WTC11 (cell line): ENCODE measurements around the gene WSCD1. TPM values are rescaled to one million over a fixed set of nuclear protein-coding genes. Genes with fewer than 3 reads are reported as not detected.

Experiments used
- ATAC-seq: fragments of 200-7000 bp; cut with Tn5 transposase; 2 replicates; pipeline ENCODE4 v1.10.0; 2021; ENCODE audit warnings: mild to moderate bottlenecking, moderate library complexity
- CTCF ChIA-PET: fragments of 300-600 bp; sonication (Branson Sonifier 250); formaldehyde crosslinking; loops from one replicate; lab custom pipeline; 2021; ENCODE audit warnings: antibody characterized with exemption; lab: Charles Lee
- POLR2A ChIA-PET: fragments of 350-600 bp; sonication (Branson Sonifier 250); formaldehyde crosslinking; loops from one replicate; lab custom pipeline; 2021; ENCODE audit warnings: antibody characterized with exemption; lab: Charles Lee
- DNase-seq: peaks from one replicate; pipeline ENCODE4 v3.0.0; 2021; ENCODE audit warnings: low spot score
- H3K27ac Mint-ChIP-seq: 2 replicates; pipeline ENCODE4 v1.8.0; 2021; ENCODE audit warnings: mixed read lengths
- H3K27me3 Mint-ChIP-seq: 2 replicates; pipeline ENCODE4 v1.8.0; 2021; ENCODE audit warnings: low read depth, mild to moderate bottlenecking, moderate library complexity, mixed read lengths
- H3K36me3 Mint-ChIP-seq: 2 replicates; pipeline ENCODE4 v1.8.0; 2021; ENCODE audit warnings: mixed read lengths
- H3K4me1 Mint-ChIP-seq: 2 replicates; pipeline ENCODE4 v1.8.0; 2022; ENCODE audit warnings: mixed read lengths
- H3K4me3 Mint-ChIP-seq: 2 replicates; pipeline ENCODE4 v1.8.0; 2021; ENCODE audit warnings: mild to moderate bottlenecking, moderate library complexity, mixed read lengths
- H3K9me3 Mint-ChIP-seq: 2 replicates; pipeline ENCODE4 v1.8.0; 2021; ENCODE audit warnings: mixed read lengths
- ARID4B ChIP-seq: sonication (generic); formaldehyde crosslinking; IDR thresholded peaks from 2 replicates; pipeline ENCODE4 v1.8.0; 2023; ENCODE audit warnings: missing genetic modification reagents, mild to moderate bottlenecking, borderline replicate concordance
- ATF3 ChIP-seq: sonication (generic); formaldehyde crosslinking; conservative IDR thresholded peaks from 2 replicates; pipeline ENCODE4 v1.8.1; 2022; ENCODE audit warnings: mild to moderate bottlenecking, missing genetic modification reagents
- CBFB ChIP-seq: sonication (generic); formaldehyde crosslinking; IDR thresholded peaks from 2 replicates; pipeline ENCODE4 v1.8.1; 2022; ENCODE audit warnings: mild to moderate bottlenecking, low read depth, missing genetic modification reagents
- E2F1 ChIP-seq: sonication (generic); formaldehyde crosslinking; IDR thresholded peaks from 2 replicates; pipeline ENCODE4 v1.8.0; 2022; ENCODE audit warnings: mild to moderate bottlenecking, missing genetic modification reagents
- E2F5 ChIP-seq: sonication (generic); formaldehyde crosslinking; IDR thresholded peaks from 2 replicates; pipeline ENCODE4 v1.8.1; 2022; ENCODE audit warnings: mild to moderate bottlenecking, moderate library complexity, missing genetic modification reagents
- ELF4 ChIP-seq: sonication (generic); formaldehyde crosslinking; IDR thresholded peaks from 2 replicates; pipeline ENCODE4 v1.8.1; 2022; ENCODE audit warnings: low read depth, mild to moderate bottlenecking, moderate library complexity, missing genetic modification reagents
- ESRRA ChIP-seq: sonication (generic); formaldehyde crosslinking; IDR thresholded peaks from 2 replicates; pipeline ENCODE4 v1.8.1; 2022; ENCODE audit warnings: mild to moderate bottlenecking, missing genetic modification reagents, borderline replicate concordance
- FOXJ3 ChIP-seq: sonication (generic); formaldehyde crosslinking; IDR thresholded peaks from 2 replicates; pipeline ENCODE4 v1.9.0; 2021; ENCODE audit warnings: missing genetic modification reagents, mild to moderate bottlenecking, borderline replicate concordance
- IRF1 ChIP-seq: sonication (generic); formaldehyde crosslinking; IDR thresholded peaks from 2 replicates; pipeline ENCODE4 v1.8.0; 2023; ENCODE audit warnings: missing genetic modification reagents
- JAZF1 ChIP-seq: fragments of 250-450 bp; sonication (Bioruptor Pico); IDR thresholded peaks from 2 replicates; pipeline ENCODE4 v1.9.0; 2021; ENCODE audit warnings: moderate library complexity, mild to moderate bottlenecking, inconsistent platforms
- MAX ChIP-seq: sonication (generic); formaldehyde crosslinking; IDR thresholded peaks from 2 replicates; pipeline ENCODE4 v1.8.0; 2022; ENCODE audit warnings: mild to moderate bottlenecking, missing genetic modification reagents
- NFYB ChIP-seq: sonication (generic); formaldehyde crosslinking; conservative IDR thresholded peaks from 2 replicates; pipeline ENCODE4 v1.8.0; 2022; ENCODE audit warnings: low read depth, missing genetic modification reagents
- NR1H2 ChIP-seq: sonication (generic); formaldehyde crosslinking; IDR thresholded peaks from 2 replicates; pipeline ENCODE4 v1.9.0; 2021; ENCODE audit warnings: mild to moderate bottlenecking, moderate library complexity, missing genetic modification reagents
- RORB ChIP-seq: fragments of 250-450 bp; sonication (Bioruptor Pico); IDR thresholded peaks from 2 replicates; pipeline ENCODE4 v1.9.0; 2021; ENCODE audit warnings: mild to moderate bottlenecking
- SOX15 ChIP-seq: fragments of 250-450 bp; sonication (Bioruptor Pico); IDR thresholded peaks from 2 replicates; pipeline ENCODE4 v1.9.0; 2021; ENCODE audit warnings: mild to moderate bottlenecking
- SP1 ChIP-seq: sonication (generic); formaldehyde crosslinking; conservative IDR thresholded peaks from 2 replicates; pipeline ENCODE4 v1.8.1; 2022; ENCODE audit warnings: missing genetic modification reagents
- STAT6 ChIP-seq: sonication (generic); formaldehyde crosslinking; conservative IDR thresholded peaks from 2 replicates; pipeline ENCODE4 v1.8.1; 2023; ENCODE audit warnings: mild to moderate bottlenecking, low read depth, missing genetic modification reagents, moderate library complexity
- ZMAT4 ChIP-seq: fragments of 250-450 bp; sonication (Bioruptor Pico); IDR thresholded peaks from 2 replicates; pipeline ENCODE4 v1.9.0; 2021; ENCODE audit warnings: mild to moderate bottlenecking
- ZNF219 ChIP-seq: sonication (generic); formaldehyde crosslinking; IDR thresholded peaks from 2 replicates; pipeline ENCODE4 v1.8.0; 2023; ENCODE audit warnings: missing genetic modification reagents, mild to moderate bottlenecking, borderline replicate concordance
- ZNF512 ChIP-seq: sonication (generic); formaldehyde crosslinking; IDR thresholded peaks from 2 replicates; pipeline ENCODE4 v1.8.1; 2022; ENCODE audit warnings: missing genetic modification reagents, borderline replicate concordance
- total RNA-seq: library from RNA; stranded (reverse); gene quantifications from 3 replicates; pipeline ENCODE4 v1.2.3, GENCODE V29; 2021

Gene WSCD1
- total RNA-seq, 1 experiment from 2014 or later = 57.5 TPM

GRCh38 chr17:6104956-6105648, 34.9 kb downstream of the WSCD1 start (continued):
- TF ChIP-seq MAX (CRISPR knock-in tag) = no peak
- no peak for TF ChIP-seq RORB (CRISPR knock-in tag)

GRCh38 chr17:6105649-6106007, 35.4 kb downstream of the WSCD1 start:
- Mint-ChIP-seq H3K4me3 (no peak overlapping the region), H3K27me3 (no peaks in the 10 kb centered on the region), H3K36me3 (peaks cover 52% of the 10 kb centered on the region), H3K27ac (no peak overlapping the region), H3K9me3 (peaks cover 10% of the 10 kb centered on the region), H3K4me1 (peaks cover 27% of the 10 kb centered on the region)
- no peak for DNase-seq
- ChIA-PET CTCF (no interaction called here), POLR2A (no interaction called here)
- no peak for ATAC-seq
- TF ChIP-seq ARID4B (CRISPR knock-in tag) (no peak), NR1H2 (CRISPR knock-in tag) (no peak), FOXJ3 (CRISPR knock-in tag) (no peak), IRF1 (CRISPR knock-in tag) (no peak), ZMAT4 (no peak), SOX15 (CRISPR knock-in tag) (no peak), ZNF512 (CRISPR knock-in tag) (no peak), SP1 (no peak), ESRRA (CRISPR knock-in tag) (no peak), NFYB (CRISPR knock-in tag) (no peak), ATF3 (CRISPR knock-in tag) (no peak), JAZF1 (CRISPR knock-in tag) (no peak), ELF4 (CRISPR knock-in tag) (no peak), STAT6 (CRISPR knock-in tag) (no peak), E2F5 (CRISPR knock-in tag) (no peak), ZNF219 (CRISPR knock-in tag) (no peak), E2F1 (CRISPR knock-in tag) (no peak), CBFB (CRISPR knock-in tag) (no peak)
